Endothelial cell (in vitro differentiated cells): Measurements from ENCODE around the gene KIAA1755. TPM values are rescaled to one million over a fixed set of nuclear protein-coding genes. Genes with fewer than 3 reads are reported as not detected.

Experiments used
- DNase-seq: peaks from one replicate; pipeline ENCODE4 v3.0.0; 2021; ENCODE audit warnings: low spot score
- H3K27ac Mint-ChIP-seq: one replicate; pipeline ENCODE4 v1.8.0; 2021; ENCODE audit warnings: mixed read lengths, inconsistent platforms; ENCODE audit not compliant: unreplicated experiment
- H3K27me3 Mint-ChIP-seq: one replicate; pipeline ENCODE4 v1.8.0; 2021; ENCODE audit warnings: mild to moderate bottlenecking, moderate library complexity, mixed read lengths, inconsistent platforms; ENCODE audit not compliant: unreplicated experiment
- H3K36me3 Mint-ChIP-seq: one replicate; pipeline ENCODE4 v1.8.0; 2021; ENCODE audit warnings: mild to moderate bottlenecking, low read depth, mixed read lengths, inconsistent platforms; ENCODE audit not compliant: unreplicated experiment
- H3K4me1 Mint-ChIP-seq: one replicate; pipeline ENCODE4 v1.8.0; 2021; ENCODE audit warnings: mild to moderate bottlenecking, mixed read lengths, inconsistent platforms; ENCODE audit not compliant: unreplicated experiment
- H3K4me3 Mint-ChIP-seq: one replicate; pipeline ENCODE4 v1.8.0; 2021; ENCODE audit warnings: mild to moderate bottlenecking, mixed read lengths, inconsistent platforms; ENCODE audit not compliant: unreplicated experiment
- H3K9me3 Mint-ChIP-seq: one replicate; pipeline ENCODE4 v1.8.0; 2021; ENCODE audit warnings: mixed read lengths, inconsistent platforms; ENCODE audit not compliant: unreplicated experiment
- total RNA-seq: library from RNA; stranded (reverse); fragmentation: NEBNext Ultra II Directional; extraction: Animal tissue kit (Norgen Biotek cat#: 25700); gene quantifications from one replicate; pipeline ENCODE4 v1.2.1, GENCODE V29; 2021; ENCODE audit not compliant: unreplicated experiment
- TF ChIP-seq, protein P1 (sequence below): fragments of 200-600 bp; sonication (generic); IDR thresholded peaks from one replicate; pipeline ENCODE4 v1.5.0; 2021; ENCODE audit warnings: antibody characterized with exemption; ENCODE audit not compliant: unreplicated experiment

The KIAA1755 gene
- total RNA-seq, 1 donor from 2014 or later: not detected

- Mint-ChIP-seq H3K4me1 (no peaks in the 10 kb centered on the region), H3K9me3 (no peaks in the 10 kb centered on the region), H3K27ac (no peak overlapping the region), H3K27me3 (peaks cover 5% of the 10 kb centered on the region), H3K36me3 (no peaks in the 10 kb centered on the region), H3K4me3 (no peak overlapping the region)
- DNase-seq: no peak
- TF ChIP-seq, protein P1, sequence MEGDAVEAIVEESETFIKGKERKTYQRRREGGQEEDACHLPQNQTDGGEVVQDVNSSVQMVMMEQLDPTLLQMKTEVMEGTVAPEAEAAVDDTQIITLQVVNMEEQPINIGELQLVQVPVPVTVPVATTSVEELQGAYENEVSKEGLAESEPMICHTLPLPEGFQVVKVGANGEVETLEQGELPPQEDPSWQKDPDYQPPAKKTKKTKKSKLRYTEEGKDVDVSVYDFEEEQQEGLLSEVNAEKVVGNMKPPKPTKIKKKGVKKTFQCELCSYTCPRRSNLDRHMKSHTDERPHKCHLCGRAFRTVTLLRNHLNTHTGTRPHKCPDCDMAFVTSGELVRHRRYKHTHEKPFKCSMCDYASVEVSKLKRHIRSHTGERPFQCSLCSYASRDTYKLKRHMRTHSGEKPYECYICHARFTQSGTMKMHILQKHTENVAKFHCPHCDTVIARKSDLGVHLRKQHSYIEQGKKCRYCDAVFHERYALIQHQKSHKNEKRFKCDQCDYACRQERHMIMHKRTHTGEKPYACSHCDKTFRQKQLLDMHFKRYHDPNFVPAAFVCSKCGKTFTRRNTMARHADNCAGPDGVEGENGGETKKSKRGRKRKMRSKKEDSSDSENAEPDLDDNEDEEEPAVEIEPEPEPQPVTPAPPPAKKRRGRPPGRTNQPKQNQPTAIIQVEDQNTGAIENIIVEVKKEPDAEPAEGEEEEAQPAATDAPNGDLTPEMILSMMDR: no peak
These were observed 18.2 kb upstream of the KIAA1755 start for GRCh38 chr20:38278763-38279162.

GRCh38 chr20:38278131-38278530, 17.6 kb upstream of the KIAA1755 start:
- H3K4me3 Mint-ChIP-seq: no peak overlapping the region
- TF ChIP-seq, protein P1: no peak
- H3K4me1 Mint-ChIP-seq: no peaks in the 10 kb centered on the region
- no peak for DNase-seq
- H3K27ac Mint-ChIP-seq: no peak overlapping the region
- H3K36me3 Mint-ChIP-seq: no peaks in the 10 kb centered on the region
- peaks cover 5% of the 10 kb centered on the region for H3K27me3 Mint-ChIP-seq
- H3K9me3 Mint-ChIP-seq: no peaks in the 10 kb centered on the region

DNA sequence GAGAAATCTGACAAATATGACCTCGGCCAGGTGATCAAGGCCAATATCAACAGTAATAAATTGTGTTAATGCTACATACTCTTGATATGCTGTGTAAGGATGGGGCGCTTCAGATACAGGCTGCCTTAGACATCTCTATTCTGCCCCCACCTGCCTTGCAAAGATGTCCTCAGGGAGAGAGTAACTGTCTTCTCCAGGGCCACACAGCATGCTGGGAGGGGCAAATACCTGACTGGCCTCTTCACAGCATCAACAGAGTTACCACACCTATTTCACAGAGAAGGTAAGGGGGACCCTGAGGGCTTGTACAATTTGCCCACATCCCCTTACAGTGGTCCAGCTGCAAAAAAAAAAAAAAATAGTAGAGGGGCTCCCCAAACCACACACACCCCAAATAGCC, 17.2 kb upstream of the KIAA1755 start:
- peaks cover 5% of the 10 kb centered on the region for H3K27me3 Mint-ChIP-seq
- TF ChIP-seq, protein P1: no peak
- DNase-seq: no peak
- H3K9me3 Mint-ChIP-seq: no peaks in the 10 kb centered on the region
- H3K27ac Mint-ChIP-seq: no peak overlapping the region
- no peak overlapping the region for H3K4me3 Mint-ChIP-seq
- H3K36me3 Mint-ChIP-seq: no peaks in the 10 kb centered on the region
- no peaks in the 10 kb centered on the region for H3K4me1 Mint-ChIP-seq

GRCh38 chr20:38277285-38277684, 16.8 kb upstream of the KIAA1755 start:
- Mint-ChIP-seq H3K27me3 (peaks cover 5% of the 10 kb centered on the region), H3K4me3 (no peak overlapping the region), H3K9me3 (no peaks in the 10 kb centered on the region), H3K36me3 (no peaks in the 10 kb centered on the region), H3K4me1 (no peaks in the 10 kb centered on the region), H3K27ac (no peak overlapping the region)
- TF ChIP-seq, protein P1: no peak
- no peak for DNase-seq

- H3K27me3 Mint-ChIP-seq: peaks cover 3% of the 10 kb centered on the region
- H3K4me1 Mint-ChIP-seq: no peaks in the 10 kb centered on the region
- no peak overlapping the region for H3K27ac Mint-ChIP-seq
- no peaks in the 10 kb centered on the region for H3K9me3 Mint-ChIP-seq
- no peak overlapping the region for H3K4me3 Mint-ChIP-seq
- no peaks in the 10 kb centered on the region for H3K36me3 Mint-ChIP-seq
- TF ChIP-seq, protein P1: no peak
- DNase-seq: no peak
These were observed 15.4 kb upstream of the KIAA1755 start for GRCh38 chr20:38275815-38276550.
